AG09319 (cell line): ENCODE measurements around the gene DAAM2.
A peak's percentile ranks its signal among the peaks of the same experiment; 100 is the strongest.

ENCODE experiments used
- DNase-seq: peaks from one replicate; pipeline ENCODE4 v3.0.0-alpha.2; 2010; ENCODE audit warnings: low read depth; ENCODE audit errors: extremely low read depth
- CTCF ChIP-seq: IDR thresholded peaks from 2 replicates; pipeline ENCODE4 v1.5.1; 2011; ENCODE audit warnings: low read depth, mild to moderate bottlenecking, inconsistent platforms, low read length, moderate library complexity

DAAM2 gene

GRCh38 chr6:39865011-39865888, 73.1 kb downstream of the DAAM2 start:
- TF ChIP-seq CTCF = peak; percentile 69
- no peak for DNase-seq

GRCh38 chr6:39867592-39867991, 75.4 kb downstream of the DAAM2 start:
- TF ChIP-seq CTCF = no peak
- no peak for DNase-seq

- no peak for DNase-seq
Measured at GRCh38 chr6:39870950-39871349, 78.8 kb downstream of the DAAM2 start.

GRCh38 chr6:39873439-39873838, 81.3 kb downstream of the DAAM2 start:
- DNase-seq = no peak
- TF ChIP-seq CTCF = no peak

More at GRCh38 chr6:39870950-39871349, 78.8 kb downstream of the DAAM2 start:
- no peak; the same call in 1 of the 2 replicates for TF ChIP-seq CTCF

DNA sequence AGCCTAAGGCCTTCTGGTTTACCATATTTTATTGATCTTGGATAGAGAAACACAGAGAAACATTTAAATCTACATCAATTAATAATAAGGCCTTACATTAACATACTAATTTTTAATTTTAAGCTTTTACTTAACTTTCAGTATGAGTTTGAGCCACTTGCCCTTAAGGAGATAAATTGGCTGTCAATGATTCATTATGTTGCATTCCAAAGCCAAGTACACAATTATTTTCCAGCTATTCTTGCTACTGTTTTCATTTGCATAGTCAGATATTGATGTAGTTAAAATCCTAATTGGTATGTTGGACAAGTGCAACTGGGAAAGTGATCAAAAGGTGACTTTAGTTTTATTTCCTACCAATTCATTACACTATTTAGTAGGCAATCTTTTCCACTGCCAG, 83.9 kb downstream of the DAAM2 start:
- no peak for DNase-seq
- no peak for TF ChIP-seq CTCF

DNA sequence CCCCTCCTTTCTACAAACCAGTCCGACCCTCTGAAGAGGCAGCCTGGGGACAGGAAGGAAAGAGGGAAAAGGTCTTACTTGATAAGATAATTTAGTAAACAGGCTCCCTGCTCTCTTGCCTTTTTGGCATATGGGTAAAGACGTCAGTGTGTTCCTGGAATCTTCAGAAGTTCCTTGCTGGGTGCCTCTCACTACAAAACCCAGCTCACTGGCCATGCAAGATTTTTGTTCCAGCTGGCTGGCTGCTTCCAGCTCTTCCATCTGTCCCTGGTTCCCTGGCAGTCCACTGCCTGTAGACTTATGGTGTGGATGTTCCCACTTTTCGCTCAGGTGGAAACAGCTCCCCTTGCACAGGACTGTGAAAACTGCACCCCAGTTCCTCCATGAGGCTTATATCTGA, 84.7 kb downstream of the DAAM2 start:
- no peak for DNase-seq

More for the DNA sequence above, 84.7 kb downstream of the DAAM2 start:
- no peak for TF ChIP-seq CTCF
